Measurements from ENCODE around the gene ELMO2.

The ELMO2 gene

DNA sequence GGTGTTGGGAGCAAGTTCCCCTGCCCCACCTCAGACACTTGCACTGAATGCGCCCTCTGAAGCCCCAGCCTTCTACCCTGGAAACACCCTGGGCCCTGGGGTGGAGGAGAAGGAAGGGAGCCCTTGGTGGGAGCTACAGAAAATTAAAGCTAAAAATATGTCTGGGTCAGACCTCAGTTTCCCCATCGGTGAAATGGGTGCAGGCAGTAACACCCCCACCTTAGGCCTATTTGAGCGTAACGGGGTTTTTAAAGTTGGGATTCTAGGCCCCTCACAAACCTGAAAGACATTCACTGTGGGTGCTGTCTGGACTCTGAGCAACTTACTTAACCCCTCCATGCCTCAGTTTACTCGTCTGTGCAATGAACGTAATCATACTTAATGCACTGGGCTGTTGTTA lies 78.9 kb downstream of the ELMO2 start:
- CTCF ChIA-PET: interaction anchor here (0.6 kb wide), 1 partner anchor 176 kb away, joined by 3 read pairs; no protein-coding TSS in a partner anchor
- TF ChIP-seq ZNF221 (tag by site-specific recombination; IDR thresholded peaks at IDR 0.05; ENCODE audit: borderline replicate concordance): no peak
- no peak for TF ChIP-seq ZNF548 (tag by site-specific recombination; IDR thresholded peaks at IDR 0.05)
- TF ChIP-seq ZNF416 (tag by site-specific recombination; IDR thresholded peaks at IDR 0.05): no peak
- TF ChIP-seq ZNF560 (tag by site-specific recombination; IDR thresholded peaks at IDR 0.05; ENCODE audit: borderline replicate concordance): no peak
- no peak for TF ChIP-seq OSR2 (tag by site-specific recombination; IDR thresholded peaks at IDR 0.05)
- no peak for TF ChIP-seq ZNF311 (tag by site-specific recombination; IDR thresholded peaks at IDR 0.05; ENCODE audit: borderline replicate concordance)
- no peak for TF ChIP-seq ZNF391 (tag by site-specific recombination; IDR thresholded peaks at IDR 0.05; ENCODE audit: borderline replicate concordance, low read depth)
- TF ChIP-seq ZNF223 (tag by site-specific recombination; IDR thresholded peaks at IDR 0.05): no peak
- TF ChIP-seq, protein P1, sequence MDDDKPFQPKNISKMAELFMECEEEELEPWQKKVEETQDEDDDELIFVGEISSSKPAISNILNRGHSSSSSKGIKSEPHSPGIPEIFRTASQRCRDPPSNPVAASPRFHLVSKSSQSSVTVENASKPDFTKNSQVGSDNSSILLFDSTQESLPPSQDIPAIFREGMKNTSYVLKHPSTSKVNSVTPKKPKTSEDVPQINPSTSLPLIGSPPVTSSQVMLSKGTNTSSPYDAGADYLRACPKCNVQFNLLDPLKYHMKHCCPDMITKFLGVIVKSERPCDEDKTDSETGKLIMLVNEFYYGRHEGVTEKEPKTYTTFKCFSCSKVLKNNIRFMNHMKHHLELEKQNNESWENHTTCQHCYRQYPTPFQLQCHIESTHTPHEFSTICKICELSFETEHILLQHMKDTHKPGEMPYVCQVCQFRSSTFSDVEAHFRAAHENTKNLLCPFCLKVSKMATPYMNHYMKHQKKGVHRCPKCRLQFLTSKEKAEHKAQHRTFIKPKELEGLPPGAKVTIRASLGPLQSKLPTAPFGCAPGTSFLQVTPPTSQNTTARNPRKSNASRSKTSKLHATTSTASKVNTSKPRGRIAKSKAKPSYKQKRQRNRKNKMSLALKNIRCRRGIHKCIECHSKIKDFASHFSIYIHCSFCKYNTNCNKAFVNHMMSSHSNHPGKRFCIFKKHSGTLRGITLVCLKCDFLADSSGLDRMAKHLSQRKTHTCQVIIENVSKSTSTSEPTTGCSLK (tag by site-specific recombination; IDR thresholded peaks at IDR 0.05): no peak
- TF ChIP-seq, protein P2, sequence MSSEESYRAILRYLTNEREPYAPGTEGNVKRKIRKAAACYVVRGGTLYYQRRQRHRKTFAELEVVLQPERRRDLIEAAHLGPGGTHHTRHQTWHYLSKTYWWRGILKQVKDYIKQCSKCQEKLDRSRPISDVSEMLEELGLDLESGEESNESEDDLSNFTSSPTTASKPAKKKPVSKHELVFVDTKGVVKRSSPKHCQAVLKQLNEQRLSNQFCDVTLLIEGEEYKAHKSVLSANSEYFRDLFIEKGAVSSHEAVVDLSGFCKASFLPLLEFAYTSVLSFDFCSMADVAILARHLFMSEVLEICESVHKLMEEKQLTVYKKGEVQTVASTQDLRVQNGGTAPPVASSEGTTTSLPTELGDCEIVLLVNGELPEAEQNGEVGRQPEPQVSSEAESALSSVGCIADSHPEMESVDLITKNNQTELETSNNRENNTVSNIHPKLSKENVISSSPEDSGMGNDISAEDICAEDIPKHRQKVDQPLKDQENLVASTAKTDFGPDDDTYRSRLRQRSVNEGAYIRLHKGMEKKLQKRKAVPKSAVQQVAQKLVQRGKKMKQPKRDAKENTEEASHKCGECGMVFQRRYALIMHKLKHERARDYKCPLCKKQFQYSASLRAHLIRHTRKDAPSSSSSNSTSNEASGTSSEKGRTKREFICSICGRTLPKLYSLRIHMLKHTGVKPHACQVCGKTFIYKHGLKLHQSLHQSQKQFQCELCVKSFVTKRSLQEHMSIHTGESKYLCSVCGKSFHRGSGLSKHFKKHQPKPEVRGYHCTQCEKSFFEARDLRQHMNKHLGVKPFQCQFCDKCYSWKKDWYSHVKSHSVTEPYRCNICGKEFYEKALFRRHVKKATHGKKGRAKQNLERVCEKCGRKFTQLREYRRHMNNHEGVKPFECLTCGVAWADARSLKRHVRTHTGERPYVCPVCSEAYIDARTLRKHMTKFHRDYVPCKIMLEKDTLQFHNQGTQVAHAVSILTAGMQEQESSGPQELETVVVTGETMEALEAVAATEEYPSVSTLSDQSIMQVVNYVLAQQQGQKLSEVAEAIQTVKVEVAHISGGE (tag by site-specific recombination; conservative IDR thresholded peaks at IDR 0.05; ENCODE audit: low read depth): no peak
- no peak for TF ChIP-seq RBAK (tag by site-specific recombination; IDR thresholded peaks at IDR 0.05)
- no peak for TF ChIP-seq ZNF600 (tag by site-specific recombination; IDR thresholded peaks at IDR 0.05)
- no peak for TF ChIP-seq ZNF24 (tag by site-specific recombination; IDR thresholded peaks at IDR 0.05)
- no peak for TF ChIP-seq ZNF664 (tag by site-specific recombination; IDR thresholded peaks at IDR 0.05)
- Histone ChIP-seq H3K9me3 (ENCODE audit: control insufficient read depth, insufficient read depth, low read depth, low read length) (no peaks in the 10 kb centered on the region), H3K4me1 (ENCODE audit: control insufficient read depth, insufficient read depth, low read length) (no peaks in the 10 kb centered on the region), H3K36me3 (ENCODE audit: control insufficient read depth in 2 of 2, insufficient read depth in 1 of 2, low read length in 2 of 2) (no peaks in the 10 kb centered on the region), H3K27ac (ENCODE audit: extremely low read depth, low read depth, low read length) (no peak overlapping the region), H3K4me3 (ENCODE audit: low read depth, low read length) (no peak overlapping the region)
- POLR2A ChIA-PET: interaction anchor here (1.0 kb wide), 1 partner anchor 13 kb away, joined by 3 read pairs; no protein-coding TSS in a partner anchor

DNA sequence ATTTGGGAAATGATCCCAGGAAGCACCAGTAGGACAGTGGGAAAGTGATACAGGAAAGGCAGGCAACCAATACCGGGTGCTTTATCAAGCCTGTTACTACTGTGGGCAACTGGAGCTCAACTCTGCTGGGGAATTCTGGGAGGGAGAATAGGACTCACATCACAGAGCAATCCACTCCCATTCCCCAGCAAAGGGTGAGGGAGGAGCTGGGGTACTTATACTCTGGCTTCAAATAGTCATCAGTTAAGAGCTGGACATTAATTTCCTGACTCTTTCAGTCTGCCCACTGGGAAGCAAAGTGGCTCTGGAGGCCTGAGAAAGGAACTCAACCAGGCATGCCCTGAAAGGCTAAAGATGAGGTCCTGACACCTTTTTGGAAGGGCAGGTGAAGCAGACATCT lies 80.6 kb downstream of the ELMO2 start:
- Histone ChIP-seq H3K4me3 (ENCODE audit: low read depth, low read length) (no peak overlapping the region), H3K27ac (ENCODE audit: extremely low read depth, low read depth, low read length) (no peak overlapping the region), H3K36me3 (ENCODE audit: control insufficient read depth in 2 of 2, insufficient read depth in 1 of 2, low read length in 2 of 2) (no peaks in the 10 kb centered on the region), H3K4me1 (ENCODE audit: control insufficient read depth, insufficient read depth, low read length) (no peaks in the 10 kb centered on the region), H3K9me3 (ENCODE audit: control insufficient read depth, insufficient read depth, low read depth, low read length) (no peaks in the 10 kb centered on the region)
- ChIA-PET CTCF (interaction anchor here (0.6 to 2.6 kb wide), 9 partner anchors 7 to 196 kb away, joined by 3 to 20 read pairs (median 6); no protein-coding TSS in a partner anchor), POLR2A (no interaction called here)
- TF ChIP-seq, protein P3, sequence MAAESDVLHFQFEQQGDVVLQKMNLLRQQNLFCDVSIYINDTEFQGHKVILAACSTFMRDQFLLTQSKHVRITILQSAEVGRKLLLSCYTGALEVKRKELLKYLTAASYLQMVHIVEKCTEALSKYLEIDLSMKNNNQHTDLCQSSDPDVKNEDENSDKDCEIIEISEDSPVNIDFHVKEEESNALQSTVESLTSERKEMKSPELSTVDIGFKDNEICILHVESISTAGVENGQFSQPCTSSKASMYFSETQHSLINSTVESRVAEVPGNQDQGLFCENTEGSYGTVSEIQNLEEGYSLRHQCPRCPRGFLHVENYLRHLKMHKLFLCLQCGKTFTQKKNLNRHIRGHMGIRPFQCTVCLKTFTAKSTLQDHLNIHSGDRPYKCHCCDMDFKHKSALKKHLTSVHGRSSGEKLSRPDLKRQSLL (tag by site-specific recombination; IDR thresholded peaks at IDR 0.05): no peak
- TF ChIP-seq, protein P4, sequence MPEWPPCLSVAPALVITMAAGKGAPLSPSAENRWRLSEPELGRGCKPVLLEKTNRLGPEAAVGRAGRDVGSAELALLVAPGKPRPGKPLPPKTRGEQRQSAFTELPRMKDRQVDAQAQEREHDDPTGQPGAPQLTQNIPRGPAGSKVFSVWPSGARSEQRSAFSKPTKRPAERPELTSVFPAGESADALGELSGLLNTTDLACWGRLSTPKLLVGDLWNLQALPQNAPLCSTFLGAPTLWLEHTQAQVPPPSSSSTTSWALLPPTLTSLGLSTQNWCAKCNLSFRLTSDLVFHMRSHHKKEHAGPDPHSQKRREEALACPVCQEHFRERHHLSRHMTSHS (tag by site-specific recombination; IDR thresholded peaks at IDR 0.05): no peak
- TF ChIP-seq ZNF629 (tag by site-specific recombination; IDR thresholded peaks at IDR 0.05): no peak
- TF ChIP-seq ZNF155 (tag by site-specific recombination; IDR thresholded peaks at IDR 0.05): no peak
- peak; percentile 81 for TF ChIP-seq ZNF37A (tag by site-specific recombination; IDR thresholded peaks at IDR 0.05)
- TF ChIP-seq, protein P5, sequence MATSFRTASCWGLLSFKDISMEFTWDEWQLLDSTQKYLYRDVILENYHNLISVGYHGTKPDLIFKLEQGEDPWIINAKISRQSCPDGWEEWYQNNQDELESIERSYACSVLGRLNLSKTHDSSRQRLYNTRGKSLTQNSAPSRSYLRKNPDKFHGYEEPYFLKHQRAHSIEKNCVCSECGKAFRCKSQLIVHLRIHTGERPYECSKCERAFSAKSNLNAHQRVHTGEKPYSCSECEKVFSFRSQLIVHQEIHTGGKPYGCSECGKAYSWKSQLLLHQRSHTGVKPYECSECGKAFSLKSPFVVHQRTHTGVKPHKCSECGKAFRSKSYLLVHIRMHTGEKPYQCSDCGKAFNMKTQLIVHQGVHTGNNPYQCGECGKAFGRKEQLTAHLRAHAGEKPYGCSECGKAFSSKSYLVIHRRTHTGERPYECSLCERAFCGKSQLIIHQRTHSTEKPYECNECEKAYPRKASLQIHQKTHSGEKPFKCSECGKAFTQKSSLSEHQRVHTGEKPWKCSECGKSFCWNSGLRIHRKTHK (tag by site-specific recombination; IDR thresholded peaks at IDR 0.05): no peak

All from HEK293 (cell line).